HCT116 (cell line): ENCODE results near the gene R3HDM4. TPM values are rescaled to one million over a fixed set of nuclear protein-coding genes. Genes with fewer than 3 reads are reported as not detected.

Experiments
- ATAC-seq: fragments of 200-7000 bp; cut with Tn5 transposase; 2 replicates; pipeline ENCODE4 v1.9.1; 2020; ENCODE audit warnings: mild to moderate bottlenecking, moderate library complexity
- BruUV-seq: library from RNA; stranded (reverse); fragments of 400-500 nt; replicated peaks from 2 replicates; lab custom pipeline; 2021; lab: Mats Ljungman, UMichigan
- CTCF ChIA-PET: fragments of 300-600 bp; sonication (Branson Sonifier 250); formaldehyde crosslinking; loops from one replicate; lab custom pipeline; 2021; ENCODE audit warnings: antibody characterized with exemption; lab: Charles Lee
- POLR2A ChIA-PET: fragments of 300-600, 350-600 bp; sonication (Branson Sonifier 250); formaldehyde crosslinking; loops from one replicate; lab custom pipeline; 2021; ENCODE audit warnings: antibody characterized with exemption; lab: Charles Lee
- RAD21 ChIA-PET, 2 experiments: fragments of 300-600 bp; sonication (Branson Sonifier 250); formaldehyde crosslinking; loops; one replicate each; lab custom pipeline; 2023; ENCODE audit warnings: low total read pairs in 2 of 2; ENCODE audit not compliant: uncharacterized antibody in 2 of 2, unreplicated experiment in 2 of 2, low non-redundant PET in 1 of 2; lab: Charles Lee
- DNase-seq: peaks from one replicate; pipeline ENCODE4 v3.0.0-alpha.2; 2010; ENCODE audit warnings: low read depth, low spot score
- H2AFZ ChIP-seq: fragments of 200-600 bp; shearing (Covaris generic), sonication (generic); 2 replicates; pipeline ENCODE4 v1.6.1; 2017; ENCODE audit warnings: low read depth, mixed run types, mixed read lengths, antibody characterized with exemption, low read length; ENCODE audit not compliant: poor library complexity, severe bottlenecking
- H3K27ac ChIP-seq: 2 replicates; pipeline ENCODE4 v1.5.1; 2012; ENCODE audit warnings: low read depth, low read length
- H3K27me3 ChIP-seq: fragments of 200-600 bp; sonication (generic); 2 replicates; pipeline ENCODE4 v1.6.1; 2016; ENCODE audit warnings: mixed run types, low read length, mixed read lengths; ENCODE audit not compliant: insufficient read depth
- H3K36me3 ChIP-seq, 2 experiments: fragments of 200-500 bp in 1 of 2; fragments of 200-600 bp in 1 of 2; sonication (Bioruptor generic) in 1 of 2; sonication (generic) in 1 of 2; 2 replicates each; pipeline versions ENCODE4 v1.5.1 to v1.6.1; 2014 to 2016; ENCODE audit warnings: low read length in 2 of 2, inconsistent platforms in 1 of 2, mixed read lengths in 1 of 2, mixed run types in 1 of 2; ENCODE audit not compliant: insufficient read depth in 2 of 2, control insufficient read depth in 1 of 2
- H3K4me1 ChIP-seq, 2 experiments: fragments of 200-600 bp in 1 of 2; sonication (generic) in 1 of 2; 2 replicates each; pipeline versions ENCODE4 v1.5.1 to v1.6.1; 2012 to 2017; ENCODE audit warnings: low read length in 2 of 2, inconsistent platforms in 1 of 2, mild to moderate bottlenecking in 1 of 2, mixed read lengths in 1 of 2, mixed run types in 1 of 2, moderate library complexity in 1 of 2; ENCODE audit not compliant: insufficient read depth in 2 of 2, control insufficient read depth in 1 of 2
- H3K4me2 ChIP-seq: fragments of 200-600 bp; sonication (generic); 2 replicates; pipeline ENCODE4 v1.6.1; 2017; ENCODE audit warnings: mixed run types, low read length, mixed read lengths
- H3K4me3 ChIP-seq, 2 experiments: fragments of 200-600 bp in 1 of 2; sonication (generic) in 1 of 2; replicated peaks in 1 of 2; 2 replicates each; pipeline ENCODE4 v1.5.1; 2011 to 2016; ENCODE audit warnings: low read length in 2 of 2, control low read depth in 1 of 2, low read depth in 1 of 2, mild to moderate bottlenecking in 1 of 2, mixed read lengths in 1 of 2, mixed run types in 1 of 2
- H3K79me2 ChIP-seq: fragments of 200-600 bp; sonication (generic); 2 replicates; pipeline ENCODE4 v1.6.1; 2017; ENCODE audit warnings: mild to moderate bottlenecking, mixed run types, low read length, moderate library complexity, mixed read lengths; ENCODE audit not compliant: insufficient read depth
- H3K9ac ChIP-seq: fragments of 200-600 bp; sonication (generic); 2 replicates; pipeline ENCODE4 v1.6.1; 2016; ENCODE audit warnings: low read length, mixed read lengths
- H3K9me2 ChIP-seq: fragments of 200-600 bp; sonication (generic), shearing (Covaris generic); 2 replicates; pipeline ENCODE4 v1.6.1; 2017; ENCODE audit warnings: mixed run types, mild to moderate bottlenecking, moderate library complexity; ENCODE audit not compliant: insufficient read depth
- H3K9me3 ChIP-seq, 2 experiments: fragments of 200-500 bp in 1 of 2; fragments of 200-600 bp in 1 of 2; sonication (Bioruptor generic) in 1 of 2; sonication (generic) in 1 of 2; 2 replicates each; pipeline ENCODE4 v1.6.1; 2014 to 2017; ENCODE audit warnings: low read length in 2 of 2, mixed read lengths in 2 of 2, inconsistent platforms in 1 of 2, low read depth in 1 of 2, mild to moderate bottlenecking in 1 of 2, mixed run types in 1 of 2, moderate library complexity in 1 of 2; ENCODE audit not compliant: control insufficient read depth in 1 of 2, insufficient read depth in 1 of 2
- H4K20me1 ChIP-seq: fragments of 200-600 bp; sonication (generic), shearing (Covaris generic); 2 replicates; pipeline ENCODE4 v1.6.1; 2017; ENCODE audit warnings: mixed run types, mild to moderate bottlenecking, moderate library complexity; ENCODE audit not compliant: insufficient read depth
- CEBPB ChIP-seq: IDR thresholded peaks from 2 replicates; pipeline ENCODE4 v1.6.1; 2012; ENCODE audit warnings: low read depth
- EGR1 ChIP-seq: IDR thresholded peaks from 2 replicates; pipeline ENCODE4 v1.6.1; 2012; ENCODE audit warnings: low read depth
- EZH2phosphoT487 ChIP-seq: fragments of 200-600 bp; IDR thresholded peaks from 2 replicates; pipeline ENCODE4 v1.6.1; 2018; ENCODE audit warnings: antibody characterized with exemption, borderline replicate concordance
- FOSL1 ChIP-seq: IDR thresholded peaks from 2 replicates; pipeline ENCODE4 v1.6.1; 2012; ENCODE audit warnings: low read depth
- POLR2A ChIP-seq: IDR thresholded peaks from 2 replicates; pipeline ENCODE4 v1.7.0; 2011; ENCODE audit warnings: borderline replicate concordance; ENCODE audit not compliant: insufficient read depth, insufficient read length; ENCODE audit errors: extremely low read depth
- POLR2AphosphoS5 ChIP-seq: IDR thresholded peaks from 2 replicates; pipeline ENCODE4 v1.6.1; 2011; ENCODE audit warnings: mild to moderate bottlenecking, low read depth, low read length, moderate library complexity
- SP1 ChIP-seq: IDR thresholded peaks from 2 replicates; pipeline ENCODE4 v1.6.1; 2012; ENCODE audit warnings: low read depth
- TCF7L2 ChIP-seq: IDR thresholded peaks from 2 replicates; pipeline ENCODE4 v1.7.0; 2011; ENCODE audit warnings: borderline replicate concordance, inconsistent platforms; ENCODE audit not compliant: insufficient read depth, insufficient read length; ENCODE audit errors: extremely low read depth
- intact Hi-C: fragments of 100-400 bp; cut with micrococcal nuclease; formaldehyde crosslinking; loops from 2 replicates; pipeline ENCODE4 v1.10.0; 2022
- total RNA-seq: library from RNA; stranded (reverse); gene quantifications from one replicate; pipeline ENCODE4 v1.2.1, GENCODE V29; 2021; ENCODE audit not compliant: unreplicated experiment
- TF ChIP-seq, protein P1 (sequence below): IDR thresholded peaks from 2 replicates; pipeline ENCODE4 v1.6.1; 2012
- TF ChIP-seq, protein P2 (sequence below): IDR thresholded peaks from 2 replicates; pipeline ENCODE4 v1.6.1; 2012; ENCODE audit warnings: low read depth
- TF ChIP-seq, protein P3 (sequence below): IDR thresholded peaks from 2 replicates; pipeline ENCODE4 v1.6.1; 2011; ENCODE audit warnings: mild to moderate bottlenecking, low read length, moderate library complexity; ENCODE audit not compliant: insufficient replicate concordance; ENCODE audit errors: extremely low read depth

R3HDM4 gene
- total RNA-seq, 1 experiment from 2014 or later: 92.3 TPM

DNA sequence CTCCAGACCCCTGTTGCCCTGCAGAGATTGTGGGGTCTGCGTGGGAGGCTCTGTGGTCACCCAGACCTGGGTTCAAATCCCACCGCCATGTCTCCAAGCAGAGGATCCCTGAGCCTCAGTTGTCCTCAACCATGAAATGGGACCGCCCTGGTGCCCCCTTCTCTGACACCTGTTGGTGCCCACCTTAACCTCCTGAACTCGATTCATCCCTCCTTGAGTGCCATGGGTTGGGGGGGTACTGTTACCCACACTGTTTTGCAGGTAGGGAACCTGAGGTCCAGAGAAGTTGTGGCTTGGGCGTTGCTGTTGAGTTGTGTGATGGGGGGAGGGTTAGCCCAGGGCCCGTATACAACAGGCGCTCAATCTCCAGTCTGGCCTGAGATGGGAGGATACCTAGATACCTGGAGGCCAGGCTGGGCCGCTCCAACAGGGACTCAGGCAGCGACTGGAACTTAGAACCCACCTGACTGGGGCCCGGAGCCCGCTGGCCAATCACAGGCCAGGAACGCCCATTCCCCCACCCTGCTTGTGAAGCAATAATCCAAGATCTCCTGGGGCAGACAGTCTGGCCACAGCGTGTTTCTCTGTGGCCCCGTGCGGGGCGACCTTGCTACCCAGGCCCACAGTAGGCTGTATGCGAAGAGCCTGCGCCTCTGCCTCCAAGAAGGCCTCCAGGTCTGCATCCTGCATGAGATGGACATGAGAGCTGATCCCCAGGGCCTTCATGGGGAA lies 15.6 kb upstream of the R3HDM4 start:
- H2AFZ ChIP-seq: no peak overlapping the region
- no peak overlapping the region for H3K9ac ChIP-seq
- TF ChIP-seq FOSL1 (no peak), SP1 (no peak)
- TF ChIP-seq, protein P1, sequence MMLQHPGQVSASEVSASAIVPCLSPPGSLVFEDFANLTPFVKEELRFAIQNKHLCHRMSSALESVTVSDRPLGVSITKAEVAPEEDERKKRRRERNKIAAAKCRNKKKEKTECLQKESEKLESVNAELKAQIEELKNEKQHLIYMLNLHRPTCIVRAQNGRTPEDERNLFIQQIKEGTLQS: no peak
- ATAC-seq (no peak), DNase-seq (no peak)
- TSS peak; percentile 30 for BruUV-seq
- peaks cover 28 to 48% of the 10 kb centered on the region in 2 experiments for H3K4me1 ChIP-seq
- RAD21 ChIA-PET: no interaction called here
- no peaks in the 10 kb centered on the region for H3K27me3 ChIP-seq
- CTCF ChIA-PET: no interaction called here
- no peaks in the 10 kb centered on the region for H3K9me2 ChIP-seq
- no peaks in the 10 kb centered on the region for H3K9me3 ChIP-seq
- no peaks in the 10 kb centered on the region for H4K20me1 ChIP-seq
- no peak overlapping the region for H3K4me3 ChIP-seq
- intact Hi-C loops: loop anchor here (10.0 kb wide), 1 partner anchor 256 kb away; no protein-coding TSS in a partner anchor
- peak overlapping the region; percentile 99; the same call in 1 of the 2 replicates for H3K4me2 ChIP-seq
- POLR2A ChIA-PET: interaction anchor here (0.6 kb wide), 1 partner anchor 252 kb away, joined by 7 read pairs; no protein-coding TSS in a partner anchor
- H3K27ac ChIP-seq: no peak overlapping the region; the same call in 1 of the 2 replicates
- H3K79me2 ChIP-seq: peaks cover 19% of the 10 kb centered on the region
- peaks cover 0 to 4% of the 10 kb centered on the region in 2 experiments; a peak in 1 of 4 replicates for H3K36me3 ChIP-seq

DNA sequence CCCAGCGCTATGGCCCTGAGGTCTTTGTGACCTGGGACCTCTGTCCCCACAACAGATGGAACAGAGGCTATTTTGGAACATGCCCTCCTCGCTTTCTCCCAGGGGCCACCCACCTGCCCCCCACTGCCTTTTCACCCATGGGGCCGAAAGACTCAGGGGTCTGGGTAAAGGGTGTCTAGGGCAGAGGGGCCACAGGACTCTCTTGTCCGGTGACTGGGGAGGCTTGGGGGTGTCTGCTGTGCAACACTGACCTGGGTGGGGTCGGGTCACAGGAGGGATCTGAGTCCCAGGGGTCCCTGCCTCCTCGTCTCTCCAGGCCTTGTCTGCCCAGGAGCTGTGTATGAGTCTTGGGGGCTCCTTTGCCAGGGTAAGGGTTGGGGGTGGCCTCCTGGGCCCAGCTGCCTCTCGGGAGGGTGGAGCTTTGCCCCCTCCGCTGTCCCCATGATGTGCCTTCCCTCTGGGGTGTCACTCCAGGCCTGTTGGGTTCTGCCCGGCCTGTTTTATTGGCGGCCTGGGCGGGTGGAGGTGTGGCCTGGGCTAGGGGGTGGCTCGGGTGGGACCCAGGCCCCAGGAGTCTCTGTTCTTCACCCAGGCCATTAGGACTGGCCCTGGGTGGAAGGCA lies 14.9 kb upstream of the R3HDM4 start:
- no peak for DNase-seq
- CTCF ChIA-PET: no interaction called here
- Histone ChIP-seq H3K79me2 (peaks cover 19% of the 10 kb centered on the region), H3K27me3 (no peaks in the 10 kb centered on the region), H3K27ac (no peak overlapping the region; the same call in 1 of the 2 replicates), H3K36me3 (peaks cover 0 to 4% of the 10 kb centered on the region in 2 experiments; a peak in 1 of 4 replicates), H3K4me3 (no peak overlapping the region), H3K9me2 (no peaks in the 10 kb centered on the region), H3K4me2 (peak overlapping the region; percentile 99), H2AFZ (no peak overlapping the region), H3K9me3 (no peaks in the 10 kb centered on the region), H3K4me1 (peaks cover 20 to 46% of the 10 kb centered on the region in 2 experiments), H3K9ac (no peak overlapping the region), H4K20me1 (no peaks in the 10 kb centered on the region)
- POLR2A ChIA-PET: no interaction called here
- intact Hi-C loops: loop anchor here (2.0 to 10.0 kb wide), 2 partner anchors 13 to 257 kb away; no protein-coding TSS in a partner anchor
- BruUV-seq: no TSS peak
- RAD21 ChIA-PET: no interaction called here
- no peak for ATAC-seq
- TF ChIP-seq, protein P1: no peak
- TF ChIP-seq EGR1 (no peak), POLR2AphosphoS5 (no peak), POLR2A (no peak), TCF7L2 (no peak), CEBPB (no peak), EZH2phosphoT487 (no peak)
- TF ChIP-seq, protein P2, sequence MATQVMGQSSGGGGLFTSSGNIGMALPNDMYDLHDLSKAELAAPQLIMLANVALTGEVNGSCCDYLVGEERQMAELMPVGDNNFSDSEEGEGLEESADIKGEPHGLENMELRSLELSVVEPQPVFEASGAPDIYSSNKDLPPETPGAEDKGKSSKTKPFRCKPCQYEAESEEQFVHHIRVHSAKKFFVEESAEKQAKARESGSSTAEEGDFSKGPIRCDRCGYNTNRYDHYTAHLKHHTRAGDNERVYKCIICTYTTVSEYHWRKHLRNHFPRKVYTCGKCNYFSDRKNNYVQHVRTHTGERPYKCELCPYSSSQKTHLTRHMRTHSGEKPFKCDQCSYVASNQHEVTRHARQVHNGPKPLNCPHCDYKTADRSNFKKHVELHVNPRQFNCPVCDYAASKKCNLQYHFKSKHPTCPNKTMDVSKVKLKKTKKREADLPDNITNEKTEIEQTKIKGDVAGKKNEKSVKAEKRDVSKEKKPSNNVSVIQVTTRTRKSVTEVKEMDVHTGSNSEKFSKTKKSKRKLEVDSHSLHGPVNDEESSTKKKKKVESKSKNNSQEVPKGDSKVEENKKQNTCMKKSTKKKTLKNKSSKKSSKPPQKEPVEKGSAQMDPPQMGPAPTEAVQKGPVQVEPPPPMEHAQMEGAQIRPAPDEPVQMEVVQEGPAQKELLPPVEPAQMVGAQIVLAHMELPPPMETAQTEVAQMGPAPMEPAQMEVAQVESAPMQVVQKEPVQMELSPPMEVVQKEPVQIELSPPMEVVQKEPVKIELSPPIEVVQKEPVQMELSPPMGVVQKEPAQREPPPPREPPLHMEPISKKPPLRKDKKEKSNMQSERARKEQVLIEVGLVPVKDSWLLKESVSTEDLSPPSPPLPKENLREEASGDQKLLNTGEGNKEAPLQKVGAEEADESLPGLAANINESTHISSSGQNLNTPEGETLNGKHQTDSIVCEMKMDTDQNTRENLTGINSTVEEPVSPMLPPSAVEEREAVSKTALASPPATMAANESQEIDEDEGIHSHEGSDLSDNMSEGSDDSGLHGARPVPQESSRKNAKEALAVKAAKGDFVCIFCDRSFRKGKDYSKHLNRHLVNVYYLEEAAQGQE: no peak
- TF ChIP-seq, protein P3, sequence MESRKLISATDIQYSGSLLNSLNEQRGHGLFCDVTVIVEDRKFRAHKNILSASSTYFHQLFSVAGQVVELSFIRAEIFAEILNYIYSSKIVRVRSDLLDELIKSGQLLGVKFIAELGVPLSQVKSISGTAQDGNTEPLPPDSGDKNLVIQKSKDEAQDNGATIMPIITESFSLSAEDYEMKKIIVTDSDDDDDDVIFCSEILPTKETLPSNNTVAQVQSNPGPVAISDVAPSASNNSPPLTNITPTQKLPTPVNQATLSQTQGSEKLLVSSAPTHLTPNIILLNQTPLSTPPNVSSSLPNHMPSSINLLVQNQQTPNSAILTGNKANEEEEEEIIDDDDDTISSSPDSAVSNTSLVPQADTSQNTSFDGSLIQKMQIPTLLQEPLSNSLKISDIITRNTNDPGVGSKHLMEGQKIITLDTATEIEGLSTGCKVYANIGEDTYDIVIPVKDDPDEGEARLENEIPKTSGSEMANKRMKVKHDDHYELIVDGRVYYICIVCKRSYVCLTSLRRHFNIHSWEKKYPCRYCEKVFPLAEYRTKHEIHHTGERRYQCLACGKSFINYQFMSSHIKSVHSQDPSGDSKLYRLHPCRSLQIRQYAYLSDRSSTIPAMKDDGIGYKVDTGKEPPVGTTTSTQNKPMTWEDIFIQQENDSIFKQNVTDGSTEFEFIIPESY: no peak
